ENCODE measurements around the gene INO80. TPM values are rescaled to one million over a fixed set of nuclear protein-coding genes. Genes with fewer than 3 reads are reported as not detected.
"Not testable (repeated sequence)": the region's sequence is repeated elsewhere in the genome, so short reads cannot be mapped to it uniquely, and the experiment has no call there.

INO80 gene
- polyA plus RNA-seq, 1 donor from 2014 or later = 7.4 TPM

- peaks cover 14 to 28% (median 22%) of the 10 kb centered on the region in 3 donors for H3K4me1 Mint-ChIP-seq
- peaks cover 3% of the 10 kb centered on the region for H3K36me3 Mint-ChIP-seq
- no peaks in the 10 kb centered on the region for H3K9me3 Mint-ChIP-seq
- H3K4me3 Mint-ChIP-seq = no peak overlapping the region
- H3K27me3 Mint-ChIP-seq = no peaks in the 10 kb centered on the region
- H3K27ac Mint-ChIP-seq = no peak overlapping the region
Observed at GRCh38 chr15:41085029-41085428, 31.1 kb downstream of the INO80 start.

- peak overlapping the region in 2 of 4 donors; percentile 11 to 86 for H3K4me3 Mint-ChIP-seq
- no peaks in the 10 kb centered on the region for H3K9me3 Mint-ChIP-seq
- H3K27ac Mint-ChIP-seq = peak overlapping the region; percentile 54 to 97 (median 93)
- peaks cover 15% of the 10 kb centered on the region for H3K36me3 Mint-ChIP-seq
- H3K4me1 Mint-ChIP-seq = peaks cover 8 to 22% (median 12%) of the 10 kb centered on the region in 3 donors
- no peaks in the 10 kb centered on the region for H3K27me3 Mint-ChIP-seq
Observed at GRCh38 chr15:41080144-41080543, 35.9 kb downstream of the INO80 start.

GRCh38 chr15:41079717-41080116 is 36.4 kb downstream of the INO80 start:
- Mint-ChIP-seq H3K4me3 (peak overlapping the region in 3 of 4 donors; percentile 11 to 88 (median 86)), H3K9me3 (no peaks in the 10 kb centered on the region), H3K27me3 (no peaks in the 10 kb centered on the region), H3K4me1 (peaks cover 8 to 22% (median 12%) of the 10 kb centered on the region in 3 donors), H3K36me3 (peaks cover 15% of the 10 kb centered on the region), H3K27ac (peak overlapping the region; percentile 54 to 97 (median 93))

- not testable (repeated sequence) for H3K9me3 Mint-ChIP-seq, H3K4me3 Mint-ChIP-seq, H3K27me3 Mint-ChIP-seq
- Mint-ChIP-seq H3K4me1 (peaks cover 8 to 22% (median 12%) of the 10 kb centered on the region in 3 donors), H3K27ac (peak overlapping the region; percentile 54 to 97 (median 65)), H3K36me3 (peaks cover 18% of the 10 kb centered on the region)
Observed at GRCh38 chr15:41078879-41079278, 37.2 kb downstream of the INO80 start.

GRCh38 chr15:41078125-41078524 is 38.0 kb downstream of the INO80 start:
- no peaks in the 10 kb centered on the region for H3K27me3 Mint-ChIP-seq
- no peak overlapping the region for H3K4me3 Mint-ChIP-seq
- H3K9me3 Mint-ChIP-seq = no peaks in the 10 kb centered on the region
- H3K36me3 Mint-ChIP-seq = peaks cover 21% of the 10 kb centered on the region
- no peak overlapping the region for H3K27ac Mint-ChIP-seq
- peaks cover 8 to 22% (median 12%) of the 10 kb centered on the region in 3 donors for H3K4me1 Mint-ChIP-seq

- Mint-ChIP-seq H3K4me1 (no peaks in the 10 kb centered on the region), H3K27me3 (no peaks in the 10 kb centered on the region), H3K9me3 (no peaks in the 10 kb centered on the region), H3K36me3 (peaks cover 16% of the 10 kb centered on the region), H3K4me3 (no peak overlapping the region), H3K27ac (no peak overlapping the region)
Observed at GRCh38 chr15:41073028-41073427, 43.1 kb downstream of the INO80 start.

- no peaks in the 10 kb centered on the region for H3K27me3 Mint-ChIP-seq
- H3K36me3 Mint-ChIP-seq = peaks cover 22% of the 10 kb centered on the region
- H3K4me1 Mint-ChIP-seq = no peaks in the 10 kb centered on the region
- no peaks in the 10 kb centered on the region for H3K9me3 Mint-ChIP-seq
- H3K4me3 Mint-ChIP-seq = no peak overlapping the region
- no peak overlapping the region for H3K27ac Mint-ChIP-seq
Observed at GRCh38 chr15:41072013-41072412, 44.1 kb downstream of the INO80 start.

GRCh38 chr15:41066516-41066915 is 49.6 kb downstream of the INO80 start:
- Mint-ChIP-seq H3K36me3 (peaks cover 15% of the 10 kb centered on the region), H3K9me3 (peaks cover 0 to 3% (median 2%) of the 10 kb centered on the region in 3 donors), H3K27ac (peak overlapping the region in 1 of 3 donors; percentile 67), H3K27me3 (no peaks in the 10 kb centered on the region), H3K4me1 (no peaks in the 10 kb centered on the region), H3K4me3 (no peak overlapping the region)

- H3K27me3 Mint-ChIP-seq = no peaks in the 10 kb centered on the region
- no peaks in the 10 kb centered on the region for H3K4me1 Mint-ChIP-seq
- no peak overlapping the region for H3K27ac Mint-ChIP-seq
- peaks cover 14% of the 10 kb centered on the region for H3K36me3 Mint-ChIP-seq
- peaks cover 0 to 3% (median 2%) of the 10 kb centered on the region in 3 donors for H3K9me3 Mint-ChIP-seq
- H3K4me3 Mint-ChIP-seq = no peak overlapping the region
Observed at GRCh38 chr15:41061667-41062066, 54.4 kb downstream of the INO80 start.

- Mint-ChIP-seq H3K27me3 (no peaks in the 10 kb centered on the region), H3K4me3 (no peak overlapping the region), H3K9me3 (peaks cover 0 to 3% (median 2%) of the 10 kb centered on the region in 3 donors), H3K36me3 (peaks cover 17% of the 10 kb centered on the region), H3K4me1 (no peaks in the 10 kb centered on the region), H3K27ac (no peak overlapping the region)
Observed at GRCh38 chr15:41060505-41060904, 55.6 kb downstream of the INO80 start.

- Mint-ChIP-seq H3K36me3 (peaks cover 20% of the 10 kb centered on the region), H3K9me3 (no peaks in the 10 kb centered on the region), H3K27me3 (no peaks in the 10 kb centered on the region), H3K4me3 (no peak overlapping the region), H3K4me1 (no peaks in the 10 kb centered on the region), H3K27ac (peak overlapping the region in 1 of 3 donors; percentile 5)
Observed at GRCh38 chr15:41056810-41057209, 59.3 kb downstream of the INO80 start.

- H3K4me1 Mint-ChIP-seq = peaks cover 0 to 4% (median 0%) of the 10 kb centered on the region in 3 donors
- no peak overlapping the region for H3K27ac Mint-ChIP-seq
- H3K9me3 Mint-ChIP-seq = no peaks in the 10 kb centered on the region
- H3K4me3 Mint-ChIP-seq = no peak overlapping the region
- H3K27me3 Mint-ChIP-seq = no peaks in the 10 kb centered on the region
- H3K36me3 Mint-ChIP-seq = peaks cover 20% of the 10 kb centered on the region
Observed at GRCh38 chr15:41055706-41056105, 60.4 kb downstream of the INO80 start.

- Mint-ChIP-seq H3K9me3 (no peaks in the 10 kb centered on the region), H3K4me3 (no peak overlapping the region), H3K4me1 (peaks cover 0 to 5% (median 4%) of the 10 kb centered on the region in 3 donors), H3K36me3 (peaks cover 10% of the 10 kb centered on the region), H3K27ac (no peak overlapping the region), H3K27me3 (no peaks in the 10 kb centered on the region)
Observed at GRCh38 chr15:41051139-41051538, 64.9 kb downstream of the INO80 start.

GRCh38 chr15:41048852-41049251 is 67.2 kb downstream of the INO80 start:
- peaks cover 0 to 5% (median 4%) of the 10 kb centered on the region in 3 donors for H3K4me1 Mint-ChIP-seq
- H3K9me3 Mint-ChIP-seq = no peaks in the 10 kb centered on the region
- H3K27me3 Mint-ChIP-seq = no peaks in the 10 kb centered on the region
- no peak overlapping the region for H3K27ac Mint-ChIP-seq
- H3K36me3 Mint-ChIP-seq = peaks cover 7% of the 10 kb centered on the region
- no peak overlapping the region for H3K4me3 Mint-ChIP-seq

GRCh38 chr15:41048397-41048796 is 67.7 kb downstream of the INO80 start:
- Mint-ChIP-seq H3K27ac (no peak overlapping the region), H3K4me3 (no peak overlapping the region), H3K36me3 (peaks cover 5% of the 10 kb centered on the region), H3K9me3 (no peaks in the 10 kb centered on the region), H3K27me3 (no peaks in the 10 kb centered on the region), H3K4me1 (peaks cover 0 to 5% (median 4%) of the 10 kb centered on the region in 3 donors)

GRCh38 chr15:41047474-41047873 is 68.6 kb downstream of the INO80 start:
- Mint-ChIP-seq H3K27ac (peak overlapping the region in 1 of 3 donors; percentile 10), H3K9me3 (no peaks in the 10 kb centered on the region), H3K27me3 (no peaks in the 10 kb centered on the region), H3K4me1 (peaks cover 0 to 5% (median 4%) of the 10 kb centered on the region in 3 donors), H3K4me3 (no peak overlapping the region), H3K36me3 (peaks cover 1% of the 10 kb centered on the region)
